HFFc6 (cell line): ENCODE data around the gene MIS18A. TPM values are rescaled to one million over a fixed set of nuclear protein-coding genes. Genes with fewer than 3 reads are reported as not detected.

Experiments used
- DNase-seq: peaks from one replicate; pipeline ENCODE4 v3.0.0-alpha.2; 2018
- H3K27ac Mint-ChIP-seq: 2 replicates; pipeline ENCODE4 v1.8.0; 2020; ENCODE audit warnings: mild to moderate bottlenecking, mixed read lengths
- H3K27me3 Mint-ChIP-seq: 2 replicates; pipeline ENCODE4 v1.8.0; 2021; ENCODE audit warnings: mild to moderate bottlenecking, moderate library complexity, mixed read lengths; ENCODE audit not compliant: insufficient read depth
- H3K36me3 Mint-ChIP-seq: 2 replicates; pipeline ENCODE4 v1.8.0; 2021; ENCODE audit warnings: low read depth, mixed read lengths
- H3K4me1 Mint-ChIP-seq: 2 replicates; pipeline ENCODE4 v1.8.0; 2020; ENCODE audit warnings: low read depth, mixed read lengths
- H3K4me3 Mint-ChIP-seq: 2 replicates; pipeline ENCODE4 v1.8.0; 2020; ENCODE audit warnings: mild to moderate bottlenecking, moderate library complexity, mixed read lengths
- H3K9me3 Mint-ChIP-seq: 2 replicates; pipeline ENCODE4 v1.8.0; 2020; ENCODE audit warnings: mild to moderate bottlenecking, mixed read lengths
- total RNA-seq, 6 experiments: library from RNA; stranded (reverse); fragmentation: NEBNext Ultra II Directional; extraction: Animal tissue kit (Norgen Biotek cat#: 25700); gene quantifications; 2 replicates in 1 of 6; 3 replicates in 5 of 6; pipeline ENCODE4 v1.2.3, GENCODE V29; 2021
- TF ChIP-seq, protein P1 (sequence below): fragments of 200-600 bp; sonication (generic); IDR thresholded peaks from 2 replicates; pipeline ENCODE4 v1.5.0; 2021; ENCODE audit warnings: antibody characterized with exemption, mild to moderate bottlenecking

MIS18A gene
- total RNA-seq, 6 experiments from 2014 or later = 8.6 to 17.4 (median 14.9) TPM

DNA sequence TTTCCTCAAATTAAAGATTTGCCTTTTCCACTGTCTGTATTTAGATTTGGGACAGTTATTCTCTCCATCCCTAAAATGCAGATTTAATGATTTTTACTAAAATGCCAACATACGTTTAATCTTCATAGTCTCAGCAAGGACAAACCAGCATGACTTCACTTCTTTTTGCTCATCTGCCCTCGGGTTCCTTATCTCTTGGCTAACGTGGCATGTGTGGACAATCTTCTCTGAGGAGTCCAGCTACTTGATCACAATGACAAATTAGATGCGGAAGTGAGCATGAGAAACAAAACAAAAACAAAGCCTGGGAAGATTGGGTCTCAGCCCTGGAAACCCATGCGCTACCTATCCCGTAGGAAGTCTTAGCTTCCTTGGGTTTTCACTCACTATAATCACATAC lies 20.8 kb upstream of the MIS18A start:
- no peak overlapping the region for H3K4me3 Mint-ChIP-seq
- TF ChIP-seq, protein P1, sequence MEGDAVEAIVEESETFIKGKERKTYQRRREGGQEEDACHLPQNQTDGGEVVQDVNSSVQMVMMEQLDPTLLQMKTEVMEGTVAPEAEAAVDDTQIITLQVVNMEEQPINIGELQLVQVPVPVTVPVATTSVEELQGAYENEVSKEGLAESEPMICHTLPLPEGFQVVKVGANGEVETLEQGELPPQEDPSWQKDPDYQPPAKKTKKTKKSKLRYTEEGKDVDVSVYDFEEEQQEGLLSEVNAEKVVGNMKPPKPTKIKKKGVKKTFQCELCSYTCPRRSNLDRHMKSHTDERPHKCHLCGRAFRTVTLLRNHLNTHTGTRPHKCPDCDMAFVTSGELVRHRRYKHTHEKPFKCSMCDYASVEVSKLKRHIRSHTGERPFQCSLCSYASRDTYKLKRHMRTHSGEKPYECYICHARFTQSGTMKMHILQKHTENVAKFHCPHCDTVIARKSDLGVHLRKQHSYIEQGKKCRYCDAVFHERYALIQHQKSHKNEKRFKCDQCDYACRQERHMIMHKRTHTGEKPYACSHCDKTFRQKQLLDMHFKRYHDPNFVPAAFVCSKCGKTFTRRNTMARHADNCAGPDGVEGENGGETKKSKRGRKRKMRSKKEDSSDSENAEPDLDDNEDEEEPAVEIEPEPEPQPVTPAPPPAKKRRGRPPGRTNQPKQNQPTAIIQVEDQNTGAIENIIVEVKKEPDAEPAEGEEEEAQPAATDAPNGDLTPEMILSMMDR = no peak
- no peaks in the 10 kb centered on the region for H3K4me1 Mint-ChIP-seq
- H3K27me3 Mint-ChIP-seq = peaks cover 2% of the 10 kb centered on the region; the same call in 1 of the 2 replicates
- H3K9me3 Mint-ChIP-seq = no peaks in the 10 kb centered on the region
- DNase-seq = no peak
- no peak overlapping the region for H3K27ac Mint-ChIP-seq
- H3K36me3 Mint-ChIP-seq = peaks cover 10% of the 10 kb centered on the region

DNA sequence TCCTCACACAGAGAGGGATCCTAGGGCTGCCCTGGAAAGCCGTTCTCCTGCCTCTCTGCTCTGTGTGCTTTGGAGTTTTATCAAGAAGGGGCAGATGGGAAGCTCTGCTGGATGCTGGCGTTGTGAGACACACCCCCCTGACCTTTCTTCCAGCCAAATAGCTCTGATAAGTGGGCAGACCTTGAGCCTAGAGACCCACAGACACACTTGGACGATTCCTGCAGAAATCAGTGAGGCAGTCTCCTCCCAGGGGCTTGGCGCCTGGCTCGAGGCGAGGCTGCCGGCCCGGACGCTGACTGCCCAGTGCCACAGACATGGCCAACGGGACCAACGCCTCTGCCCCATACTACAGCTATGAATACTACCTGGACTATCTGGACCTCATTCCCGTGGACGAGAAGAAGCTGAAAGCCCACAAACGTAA lies 19.8 kb upstream of the MIS18A start, which contains the start of gene MRAP:
Gene MRAP (plus strand): TSS at position 198 of the 424 bp plus-strand sequence. CDS start 117 bp downstream, at position 315.
- TF ChIP-seq, protein P1 = no peak
- H3K4me3 Mint-ChIP-seq = no peak within 1 kb of the TSS
- no peaks in the 10 kb centered on the region; the same call in 1 of the 2 replicates for H3K27me3 Mint-ChIP-seq
- no peak for DNase-seq
- H3K36me3 Mint-ChIP-seq = peaks cover 10% of the 10 kb centered on the region
- H3K4me1 Mint-ChIP-seq = no peaks in the 10 kb centered on the region
- H3K9me3 Mint-ChIP-seq = no peaks in the 10 kb centered on the region
- no peak within 1 kb of the TSS for H3K27ac Mint-ChIP-seq

DNA sequence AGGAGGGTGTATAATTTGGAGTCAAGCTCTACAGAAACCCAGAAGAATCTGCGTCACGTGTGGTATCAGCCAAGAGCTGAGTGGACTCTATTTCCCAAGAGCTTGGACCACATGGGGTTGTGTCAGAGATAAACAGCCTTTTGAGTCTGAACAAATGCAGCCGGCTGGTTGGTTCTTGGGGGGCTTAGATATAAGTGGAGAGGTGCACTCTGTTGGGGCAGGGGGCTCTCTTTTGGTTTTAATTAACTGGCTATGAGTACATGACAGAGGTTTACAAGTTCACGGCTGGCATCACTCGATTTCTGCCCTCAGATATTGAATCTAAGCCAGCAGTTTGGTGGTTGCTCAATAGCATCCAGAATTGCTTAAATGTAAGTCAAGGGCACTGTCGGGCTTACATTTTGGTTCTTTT lies 19.3 kb upstream of the MIS18A start:
- TF ChIP-seq, protein P1 = no peak
- no peaks in the 10 kb centered on the region for H3K9me3 Mint-ChIP-seq
- H3K36me3 Mint-ChIP-seq = peaks cover 10% of the 10 kb centered on the region
- no peaks in the 10 kb centered on the region; the same call in 1 of the 2 replicates for H3K27me3 Mint-ChIP-seq
- H3K4me3 Mint-ChIP-seq = no peak overlapping the region
- DNase-seq = no peak
- H3K4me1 Mint-ChIP-seq = no peaks in the 10 kb centered on the region
- H3K27ac Mint-ChIP-seq = no peak overlapping the region

DNA sequence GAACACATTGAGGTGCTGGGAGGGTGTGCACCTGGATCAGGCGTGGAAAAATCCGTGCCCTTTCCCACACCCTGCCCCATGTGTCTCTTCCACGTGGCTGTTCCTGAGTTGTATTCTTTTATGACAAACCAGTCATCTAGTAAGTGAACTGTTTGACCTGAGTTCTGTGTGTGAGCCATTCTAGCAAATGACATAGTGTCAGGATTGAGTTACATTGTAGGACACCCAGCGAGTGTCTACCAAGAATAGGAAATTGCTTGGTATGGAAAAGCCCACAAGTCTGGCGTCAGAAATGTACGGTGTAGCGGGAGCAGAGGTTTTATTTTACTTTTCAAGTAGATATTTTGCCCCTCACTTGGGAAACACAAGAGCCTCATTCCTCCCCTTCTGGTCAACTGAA lies 18.6 kb upstream of the MIS18A start:
- TF ChIP-seq, protein P1 = no peak
- Mint-ChIP-seq H3K27ac (no peak overlapping the region), H3K36me3 (peaks cover 10% of the 10 kb centered on the region), H3K27me3 (no peaks in the 10 kb centered on the region; the same call in 1 of the 2 replicates), H3K4me3 (no peak overlapping the region), H3K9me3 (no peaks in the 10 kb centered on the region), H3K4me1 (no peaks in the 10 kb centered on the region)
- no peak for DNase-seq

DNA sequence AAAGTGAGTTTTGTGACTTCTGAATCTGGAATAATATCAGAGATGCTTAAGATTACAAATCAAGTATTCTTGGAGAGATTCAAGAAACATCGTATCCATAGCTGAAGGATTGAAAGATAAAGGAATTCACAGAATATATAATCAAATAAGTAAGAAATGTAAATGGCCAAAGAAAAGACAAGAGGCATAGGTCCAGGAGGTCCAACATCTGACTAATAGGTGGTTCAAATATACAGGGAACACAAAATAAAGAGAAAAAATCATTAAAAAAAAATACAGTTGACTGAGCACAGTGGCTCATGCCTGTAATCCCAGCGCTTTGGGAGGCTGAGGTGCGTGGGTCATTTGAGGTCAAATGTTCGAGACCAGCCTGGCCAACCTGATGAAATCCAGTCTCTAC lies 6.6 kb upstream of the MIS18A start:
- DNase-seq = no peak
- Mint-ChIP-seq H3K27ac (no peak overlapping the region), H3K27me3 (peaks cover 1% of the 10 kb centered on the region; the same call in 1 of the 2 replicates), H3K4me1 (peaks cover 2% of the 10 kb centered on the region; the same call in 1 of the 2 replicates), H3K4me3 (no peak overlapping the region), H3K9me3 (no peaks in the 10 kb centered on the region), H3K36me3 (peaks cover 22% of the 10 kb centered on the region)
- TF ChIP-seq, protein P1 = no peak
